ENCODE data around the gene TMC3.

TMC3 gene

DNA sequence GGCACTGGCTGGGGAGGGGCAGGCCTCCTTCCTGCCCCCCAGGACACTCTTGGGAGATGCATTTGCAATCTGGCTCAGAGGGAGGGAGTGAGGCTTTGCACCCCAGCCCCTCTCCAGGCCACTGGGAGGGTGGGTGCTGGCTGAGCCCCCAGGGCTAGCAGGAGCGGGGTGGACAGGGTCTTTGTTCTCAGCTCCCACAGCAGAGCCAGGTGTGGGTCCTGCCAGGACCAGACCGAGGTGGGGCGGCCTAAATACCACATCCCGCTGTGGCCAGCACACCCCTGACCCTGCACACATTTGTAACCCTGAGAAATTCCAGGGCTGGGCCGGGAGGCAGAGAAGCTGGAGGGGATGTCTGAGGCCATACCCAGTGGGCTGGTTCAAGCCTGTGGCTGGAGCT, 91.1 kb downstream of the TMC3 start:
- Mint-ChIP-seq H3K4me1 (peaks cover 57% of the 10 kb centered on the region), H3K9me3 (peaks cover 25% of the 10 kb centered on the region)

DNA sequence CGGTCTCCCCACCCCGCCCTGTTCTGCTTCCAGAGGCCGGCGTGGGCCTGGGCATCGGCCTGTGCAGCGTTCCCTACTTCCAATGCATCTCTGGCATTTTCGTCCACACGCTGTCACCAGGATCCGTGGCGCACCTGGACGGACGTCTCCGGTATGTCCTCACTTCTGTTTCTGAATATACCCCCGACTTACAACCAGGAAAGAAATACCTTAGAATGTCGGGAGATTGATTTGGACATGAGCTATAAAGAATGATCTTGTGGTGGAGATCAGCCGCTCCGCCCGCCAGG, 91.5 kb downstream of the TMC3 start:
- no peak overlapping the region for H3K4me3 Mint-ChIP-seq
- ATAC-seq (no peak), DNase-seq (no peak)
- H3K27ac Mint-ChIP-seq = no peak overlapping the region
- H3K4me1 Mint-ChIP-seq = peaks cover 53% of the 10 kb centered on the region
- H3K9me3 Mint-ChIP-seq = peaks cover 22% of the 10 kb centered on the region
- no peaks in the 10 kb centered on the region for H3K27me3 Mint-ChIP-seq
- H3K36me3 Mint-ChIP-seq (ENCODE audit: low read depth) = peaks cover 42% of the 10 kb centered on the region

More for the DNA sequence above, 91.1 kb downstream of the TMC3 start:
- H3K27me3 Mint-ChIP-seq = no peaks in the 10 kb centered on the region
- peaks cover 43% of the 10 kb centered on the region for H3K36me3 Mint-ChIP-seq (ENCODE audit: low read depth)
- H3K27ac Mint-ChIP-seq = no peak overlapping the region
- DNase-seq = no peak
- H3K4me3 Mint-ChIP-seq = no peak overlapping the region
- ATAC-seq = no peak

DNA sequence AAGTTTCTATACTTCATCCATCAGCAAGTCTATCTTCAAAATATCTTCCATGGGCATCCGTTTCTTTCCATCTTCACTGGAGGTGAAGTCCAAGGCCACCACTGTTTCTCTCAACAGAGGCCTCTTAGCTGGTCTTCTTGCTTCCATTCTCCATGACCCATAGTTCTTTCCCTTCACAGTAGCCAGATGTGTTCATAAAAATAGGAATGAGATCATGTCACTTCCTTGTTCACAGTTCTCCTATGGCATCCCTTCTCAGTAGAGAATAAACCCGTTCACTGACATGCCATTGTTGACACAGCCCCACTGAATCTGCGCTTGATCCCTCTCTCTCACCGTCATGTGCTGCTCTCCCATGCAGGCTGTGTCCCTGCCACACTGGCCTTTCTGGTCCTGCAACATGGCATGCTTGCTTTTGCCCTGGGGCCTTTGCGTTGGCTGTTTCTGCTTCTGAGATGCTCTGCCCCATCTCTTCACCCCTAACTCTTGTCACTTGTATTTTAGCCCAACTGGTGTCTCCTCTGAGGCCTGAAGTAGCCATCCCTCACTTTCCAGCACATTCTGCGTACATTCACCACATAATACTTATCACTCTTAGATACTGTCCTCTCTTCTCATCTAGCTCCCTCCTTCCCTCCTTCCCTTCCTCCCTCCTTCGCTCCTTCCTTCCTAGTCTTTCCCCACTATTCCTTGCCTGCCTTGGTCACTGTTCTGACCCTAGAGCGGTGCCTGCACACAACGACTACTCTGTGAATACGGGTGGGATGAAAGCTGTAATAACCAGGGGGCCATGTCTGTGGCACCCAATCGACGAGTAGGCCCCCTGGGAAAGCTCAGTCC, 92.0 kb downstream of the TMC3 start:
- Mint-ChIP-seq H3K36me3 (ENCODE audit: low read depth) (peaks cover 40% of the 10 kb centered on the region), H3K27me3 (no peaks in the 10 kb centered on the region), H3K4me1 (peaks cover 48% of the 10 kb centered on the region), H3K27ac (no peak overlapping the region), H3K4me3 (no peak overlapping the region), H3K9me3 (peaks cover 21% of the 10 kb centered on the region)
- no peak for DNase-seq
- ATAC-seq = no peak

DNA sequence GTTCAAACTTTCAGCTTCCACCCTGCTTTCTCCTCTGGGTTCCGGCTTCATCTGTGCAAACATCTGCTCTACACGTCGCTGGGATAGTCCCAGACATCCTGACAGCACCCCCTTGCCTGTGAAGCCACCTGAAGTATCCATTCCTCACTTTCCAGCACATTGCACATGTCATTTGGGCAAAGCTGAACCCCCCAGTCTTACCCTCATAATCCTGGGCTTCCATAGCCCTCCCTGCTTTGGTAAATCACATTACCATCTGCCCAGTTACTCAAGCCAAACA, 92.6 kb downstream of the TMC3 start:
- no peak for ATAC-seq
- Mint-ChIP-seq H3K27me3 (no peaks in the 10 kb centered on the region), H3K9me3 (peaks cover 21% of the 10 kb centered on the region), H3K4me1 (peaks cover 43% of the 10 kb centered on the region), H3K27ac (no peak overlapping the region), H3K4me3 (no peak overlapping the region), H3K36me3 (ENCODE audit: low read depth) (peaks cover 43% of the 10 kb centered on the region)
- DNase-seq = no peak
